ENCODE data around the gene CYP3A4. TPM values are rescaled to one million over a fixed set of nuclear protein-coding genes. Genes with fewer than 3 reads are reported as not detected.

Gene CYP3A4
- total and polyA plus RNA-seq, 2 of the 13 experiments (the other 11 are each of a cell fraction or from before 2014, with no cell fraction given), result 0.11 to 0.24 TPM

- TF ChIP-seq ZNF784 (CRISPR knock-in tag; IDR thresholded peaks at IDR 0.05; ENCODE audit: borderline replicate concordance), result no peak
- peak; percentile 59 for TF ChIP-seq ZNF317 (CRISPR knock-in tag; IDR thresholded peaks at IDR 0.05)
- TF ChIP-seq NKX3-1 (CRISPR knock-in tag; IDR thresholded peaks at IDR 0.05), result peak; percentile 35
- TF ChIP-seq ZNF713 (CRISPR knock-in tag; IDR thresholded peaks at IDR 0.05), result no peak
- no peak for TF ChIP-seq GPBP1L1 (CRISPR knock-in tag; IDR thresholded peaks at IDR 0.05)
- no peak for TF ChIP-seq PTBP1 (IDR thresholded peaks at IDR 0.05; ENCODE audit: low read depth, low read length, poor library complexity, severe bottlenecking)
- no peak for TF ChIP-seq ZFP37 (CRISPR knock-in tag; IDR thresholded peaks at IDR 0.05; ENCODE audit: borderline replicate concordance)
- TF ChIP-seq ZNF576 (CRISPR knock-in tag; IDR thresholded peaks at IDR 0.05), result no peak
- no peak for TF ChIP-seq ZKSCAN8 (CRISPR knock-in tag; IDR thresholded peaks at IDR 0.05; ENCODE audit: borderline replicate concordance)
- no peak for TF ChIP-seq BATF2 (CRISPR knock-in tag; IDR thresholded peaks at IDR 0.05)
- no peak for TF ChIP-seq ZNF460 (CRISPR knock-in tag; IDR thresholded peaks at IDR 0.05; ENCODE audit: borderline replicate concordance)
- TF ChIP-seq SP4 (CRISPR knock-in tag; IDR thresholded peaks at IDR 0.05), result no peak
- TF ChIP-seq REST (IDR thresholded peaks at IDR 0.05; ENCODE audit: borderline replicate concordance in 1 of 2, low read depth in 1 of 2, low read length in 2 of 2), result no peak
- TF ChIP-seq SOX6 (IDR thresholded peaks at IDR 0.05), result no peak
- TF ChIP-seq SOX6 (CRISPR knock-in tag; IDR thresholded peaks at IDR 0.05), result peak; percentile 60
- TF ChIP-seq ZNF512 (CRISPR knock-in tag; IDR thresholded peaks at IDR 0.05), result no peak
- no peak for TF ChIP-seq SAFB2 (CRISPR knock-in tag; IDR thresholded peaks at IDR 0.05; ENCODE audit: borderline replicate concordance, low read depth)
- no peak for TF ChIP-seq HES4 (CRISPR knock-in tag; IDR thresholded peaks at IDR 0.05; ENCODE audit: borderline replicate concordance)
- no peak for TF ChIP-seq KMT2A (CRISPR knock-in tag; IDR thresholded peaks at IDR 0.05)
- TF ChIP-seq ZBTB3 (CRISPR knock-in tag; IDR thresholded peaks at IDR 0.05; ENCODE audit: borderline replicate concordance, low read depth), result no peak
- no peak for TF ChIP-seq ZNF367 (CRISPR knock-in tag; IDR thresholded peaks at IDR 0.05; ENCODE audit: borderline replicate concordance)
- TF ChIP-seq KDM5B (CRISPR knock-in tag; IDR thresholded peaks at IDR 0.05; ENCODE audit: borderline replicate concordance), result no peak
Measured at GRCh38 chr7:99829524-99830160, 45.7 kb upstream of the CYP3A4 start (continued).

All from HepG2 (cell line).